Measurements from ENCODE around the gene UBE2V1.

DNA sequence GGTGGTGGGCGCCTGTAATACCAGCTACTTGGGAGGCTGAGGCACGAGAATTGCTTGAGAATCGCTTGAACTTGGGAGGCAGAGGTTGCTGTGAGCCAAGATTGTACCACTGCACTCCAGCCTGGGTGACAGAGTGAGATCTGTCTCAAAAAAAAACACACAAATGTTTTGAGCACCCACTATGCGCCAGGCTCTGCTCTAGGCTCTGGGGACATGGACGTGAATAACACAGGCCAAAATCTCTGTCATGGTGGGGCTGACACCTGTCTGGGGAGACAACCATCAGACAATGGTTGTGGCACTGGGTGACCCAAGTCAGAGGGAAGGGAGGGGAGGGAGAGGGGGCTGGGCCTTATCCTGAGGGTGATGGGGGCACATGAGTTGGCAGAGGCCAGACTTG lies 62.7 kb downstream of the UBE2V1 start:
- TF ChIP-seq, protein P1, sequence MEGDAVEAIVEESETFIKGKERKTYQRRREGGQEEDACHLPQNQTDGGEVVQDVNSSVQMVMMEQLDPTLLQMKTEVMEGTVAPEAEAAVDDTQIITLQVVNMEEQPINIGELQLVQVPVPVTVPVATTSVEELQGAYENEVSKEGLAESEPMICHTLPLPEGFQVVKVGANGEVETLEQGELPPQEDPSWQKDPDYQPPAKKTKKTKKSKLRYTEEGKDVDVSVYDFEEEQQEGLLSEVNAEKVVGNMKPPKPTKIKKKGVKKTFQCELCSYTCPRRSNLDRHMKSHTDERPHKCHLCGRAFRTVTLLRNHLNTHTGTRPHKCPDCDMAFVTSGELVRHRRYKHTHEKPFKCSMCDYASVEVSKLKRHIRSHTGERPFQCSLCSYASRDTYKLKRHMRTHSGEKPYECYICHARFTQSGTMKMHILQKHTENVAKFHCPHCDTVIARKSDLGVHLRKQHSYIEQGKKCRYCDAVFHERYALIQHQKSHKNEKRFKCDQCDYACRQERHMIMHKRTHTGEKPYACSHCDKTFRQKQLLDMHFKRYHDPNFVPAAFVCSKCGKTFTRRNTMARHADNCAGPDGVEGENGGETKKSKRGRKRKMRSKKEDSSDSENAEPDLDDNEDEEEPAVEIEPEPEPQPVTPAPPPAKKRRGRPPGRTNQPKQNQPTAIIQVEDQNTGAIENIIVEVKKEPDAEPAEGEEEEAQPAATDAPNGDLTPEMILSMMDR (IDR thresholded peaks at IDR 0.05), result no peak
- TF ChIP-seq EP300 (IDR thresholded peaks at IDR 0.05) (no peak), POLR2AphosphoS5 (IDR thresholded peaks at IDR 0.05) (no peak)

All from suprapubic skin (tissue), 4 donors.